Immature natural killer cell (primary cell): ENCODE measurements around the gene DNAAF8. TPM values are rescaled to one million over a fixed set of nuclear protein-coding genes. Genes with fewer than 3 reads are reported as not detected.

Experiments
- DNase-seq, 3 donors: peaks; one replicate each; pipeline ENCODE4 v3.0.0; 2022; ENCODE audit warnings: mixed read lengths in 1 of 3
- H3K27ac Mint-ChIP-seq, 6 donors: one replicate each; pipeline ENCODE4 v1.8.0; 2020; ENCODE audit warnings: mixed read lengths in 6 of 6, mild to moderate bottlenecking in 5 of 6, inconsistent platforms in 4 of 6, moderate library complexity in 3 of 6
- H3K27me3 Mint-ChIP-seq, 3 donors: one replicate each; pipeline ENCODE4 v1.8.0; 2020 to 2021; ENCODE audit warnings: low read depth in 3 of 3, mild to moderate bottlenecking in 3 of 3, mixed read lengths in 3 of 3, moderate library complexity in 3 of 3, inconsistent platforms in 1 of 3
- H3K36me3 Mint-ChIP-seq, 3 donors: one replicate each; pipeline ENCODE4 v1.8.0; 2020; ENCODE audit warnings: mixed read lengths in 3 of 3, inconsistent platforms in 2 of 3, mild to moderate bottlenecking in 2 of 3
- H3K4me1 Mint-ChIP-seq, 2 donors: one replicate each; pipeline ENCODE4 v1.8.0; 2020; ENCODE audit warnings: inconsistent platforms in 2 of 2, mild to moderate bottlenecking in 2 of 2, mixed read lengths in 2 of 2, moderate library complexity in 1 of 2
- H3K4me3 Mint-ChIP-seq, 5 donors: one replicate each; pipeline ENCODE4 v1.8.0; 2020; ENCODE audit warnings: mild to moderate bottlenecking in 5 of 5, mixed read lengths in 5 of 5, inconsistent platforms in 3 of 5, moderate library complexity in 3 of 5
- H3K9me3 Mint-ChIP-seq, 6 donors: one replicate each; pipeline ENCODE4 v1.8.0; 2020; ENCODE audit warnings: mild to moderate bottlenecking in 6 of 6, mixed read lengths in 6 of 6, inconsistent platforms in 4 of 6, moderate library complexity in 3 of 6
- polyA plus RNA-seq, 3 donors: library from polyadenylated mRNA; unstranded; fragments of 300-500 nt; fragmentation: Illumina TruSeq; gene quantifications; one replicate each; pipeline ENCODE4 v1.2.3, GENCODE V29; 2021

DNAAF8 gene
- polyA plus RNA-seq, 3 donors from 2014 or later: 0.15 to 0.22 TPM; not detected in 1

DNA sequence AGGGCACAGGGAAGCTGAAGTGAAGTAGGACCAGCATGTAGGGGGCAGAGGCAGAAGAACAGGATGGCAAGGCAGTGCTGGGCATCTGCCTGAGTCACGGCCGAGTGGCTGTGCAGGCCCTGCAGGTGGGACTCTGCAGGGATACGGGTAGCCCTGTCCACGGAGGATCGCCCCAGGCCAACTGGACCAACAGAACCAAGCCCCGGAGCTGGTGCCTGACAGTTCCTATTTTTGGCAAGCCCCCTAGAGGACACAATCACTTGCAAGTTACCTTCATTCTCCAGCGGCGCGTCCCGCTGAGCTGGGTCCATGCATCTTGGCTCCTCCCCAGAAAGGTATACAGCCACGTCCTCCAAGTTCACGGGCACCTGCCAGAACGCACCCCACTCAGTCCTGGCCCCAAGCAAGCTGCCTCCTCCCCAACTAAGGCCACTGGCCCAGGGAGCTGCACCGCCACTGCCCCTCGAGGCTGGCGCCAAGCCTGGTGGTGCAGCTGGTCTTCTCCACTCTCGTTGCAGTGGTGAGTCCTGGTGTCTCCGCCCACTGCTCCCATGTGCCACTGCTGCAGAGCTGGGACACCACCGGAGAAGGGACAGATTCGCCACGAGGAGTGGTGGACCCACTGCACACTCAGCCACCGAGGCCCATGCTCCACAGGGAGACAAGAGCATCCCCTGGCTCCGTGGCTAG, 26.0 kb downstream of the DNAAF8 start:
- peak overlapping the region in 1 of 6 donors; percentile 35 for H3K27ac Mint-ChIP-seq
- H3K36me3 Mint-ChIP-seq: peaks cover 9 to 24% (median 15%) of the 10 kb centered on the region in 3 donors
- no peaks in the 10 kb centered on the region for H3K27me3 Mint-ChIP-seq
- no peak for DNase-seq
- peaks cover 0 to 2% (median 0%) of the 10 kb centered on the region in 6 donors for H3K9me3 Mint-ChIP-seq
- no peak overlapping the region for H3K4me3 Mint-ChIP-seq
- peaks cover 0 to 5% of the 10 kb centered on the region in 2 donors for H3K4me1 Mint-ChIP-seq

DNA sequence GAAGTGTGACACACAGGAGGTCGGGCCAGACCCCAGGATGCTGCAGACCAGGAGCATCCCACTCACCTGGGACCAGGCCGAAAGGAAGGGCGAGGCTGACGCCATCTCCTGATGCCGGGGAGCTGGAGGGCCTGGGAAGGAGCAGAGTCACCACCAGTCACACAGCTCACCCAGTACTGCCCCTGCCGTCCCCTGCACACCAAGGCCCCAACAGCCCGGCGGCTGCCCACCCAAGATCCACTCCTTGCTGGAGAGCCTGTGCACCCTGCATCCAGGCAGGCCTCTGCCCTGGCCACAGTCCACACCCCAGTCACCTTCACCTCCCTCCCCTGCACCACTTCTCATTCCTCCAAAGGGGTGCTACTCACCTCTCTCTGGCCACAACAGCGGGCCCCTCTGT, 27.9 kb downstream of the DNAAF8 start:
- no peak overlapping the region for H3K27ac Mint-ChIP-seq
- H3K36me3 Mint-ChIP-seq: peaks cover 0 to 13% (median 4%) of the 10 kb centered on the region in 3 donors
- no peak overlapping the region for H3K4me3 Mint-ChIP-seq
- no peak for DNase-seq
- no peaks in the 10 kb centered on the region for H3K9me3 Mint-ChIP-seq
- peaks cover 11 to 12% of the 10 kb centered on the region in 2 donors for H3K4me1 Mint-ChIP-seq
- peaks cover 6 to 10% (median 8%) of the 10 kb centered on the region in 3 donors for H3K27me3 Mint-ChIP-seq

DNA sequence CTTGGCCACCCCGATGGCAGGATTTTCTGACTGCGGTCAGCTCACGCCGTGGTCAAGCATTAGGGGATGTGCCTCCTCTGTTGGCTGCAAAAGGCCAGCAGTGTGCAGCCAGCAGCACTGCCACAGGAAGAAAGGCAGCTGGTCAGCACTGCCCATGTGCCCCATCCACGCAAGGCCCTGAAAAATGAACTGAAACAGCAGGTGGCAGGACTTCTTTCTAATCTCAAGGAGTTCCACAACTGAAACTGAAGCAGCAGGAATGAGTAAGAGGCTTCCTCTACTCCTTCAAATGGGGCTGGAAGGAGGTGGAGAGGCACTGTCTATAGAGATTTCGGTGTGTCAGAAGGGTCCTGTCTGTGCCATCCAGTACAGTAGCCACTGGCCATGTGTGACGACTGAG, 29.5 kb downstream of the DNAAF8 start:
- H3K27me3 Mint-ChIP-seq: peaks cover 12 to 23% (median 15%) of the 10 kb centered on the region in 3 donors
- H3K9me3 Mint-ChIP-seq: no peaks in the 10 kb centered on the region
- H3K36me3 Mint-ChIP-seq: peaks cover 0 to 8% (median 4%) of the 10 kb centered on the region in 3 donors
- no peak for DNase-seq
- H3K27ac Mint-ChIP-seq: no peak overlapping the region
- peak overlapping the region in 1 of 5 donors; percentile 29 for H3K4me3 Mint-ChIP-seq
- H3K4me1 Mint-ChIP-seq: peaks cover 25 to 27% of the 10 kb centered on the region in 2 donors

DNA sequence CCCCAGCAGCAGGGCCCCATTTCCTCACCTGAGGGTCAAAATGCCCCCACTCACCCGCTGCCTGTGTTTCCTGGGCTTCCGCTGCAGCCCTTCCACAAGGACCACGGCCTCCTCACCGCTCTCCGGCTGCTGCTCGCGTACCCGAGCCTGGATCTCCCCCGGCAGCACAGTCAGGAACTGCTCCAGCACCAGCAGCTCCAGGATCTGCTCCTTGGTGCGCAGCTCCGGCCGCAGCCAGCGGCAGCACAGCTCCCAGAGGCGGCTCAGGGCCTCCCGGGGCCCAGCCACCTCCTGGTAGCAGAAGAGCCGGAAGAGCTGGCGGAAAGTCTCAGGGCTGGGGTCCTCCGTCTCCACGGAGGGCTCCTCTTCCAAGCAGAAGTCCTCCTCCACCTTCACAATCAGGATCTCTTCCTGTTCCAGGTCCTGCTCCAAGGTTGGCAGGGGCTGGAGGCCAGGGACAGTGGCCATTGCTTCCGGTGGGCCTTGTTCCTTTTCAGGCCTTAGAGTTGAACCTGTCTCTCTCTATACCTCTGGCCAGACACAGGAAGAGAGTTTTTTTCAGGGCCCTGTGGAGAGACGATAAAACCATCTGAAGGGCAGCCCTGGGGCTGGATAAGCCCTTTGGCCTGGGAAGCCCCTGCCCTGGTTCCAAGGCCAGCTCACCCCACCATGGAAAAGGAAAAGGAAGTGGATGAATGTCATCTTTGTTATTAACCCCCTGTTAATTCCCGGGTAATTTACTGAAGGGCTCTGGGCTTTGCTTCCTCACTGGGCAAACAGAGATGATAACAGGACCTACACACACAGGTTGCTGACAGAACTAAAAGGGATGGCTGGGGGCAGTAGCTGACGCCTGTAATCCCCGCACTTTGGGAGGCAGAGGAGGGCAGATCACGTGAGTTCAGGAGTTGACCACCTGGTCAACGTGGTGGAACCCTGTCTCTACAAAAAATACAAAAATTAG, 31.5 kb downstream of the DNAAF8 start:
- Mint-ChIP-seq H3K4me1 (peaks cover 33 to 37% of the 10 kb centered on the region in 2 donors), H3K27me3 (peaks cover 12 to 23% (median 15%) of the 10 kb centered on the region in 3 donors), H3K9me3 (no peaks in the 10 kb centered on the region), H3K27ac (peak overlapping the region; percentile 69 to 82 (median 78)), H3K4me3 (peak overlapping the region; percentile 77 to 88 (median 83)), H3K36me3 (no peaks in the 10 kb centered on the region)
- no peak for DNase-seq

DNA sequence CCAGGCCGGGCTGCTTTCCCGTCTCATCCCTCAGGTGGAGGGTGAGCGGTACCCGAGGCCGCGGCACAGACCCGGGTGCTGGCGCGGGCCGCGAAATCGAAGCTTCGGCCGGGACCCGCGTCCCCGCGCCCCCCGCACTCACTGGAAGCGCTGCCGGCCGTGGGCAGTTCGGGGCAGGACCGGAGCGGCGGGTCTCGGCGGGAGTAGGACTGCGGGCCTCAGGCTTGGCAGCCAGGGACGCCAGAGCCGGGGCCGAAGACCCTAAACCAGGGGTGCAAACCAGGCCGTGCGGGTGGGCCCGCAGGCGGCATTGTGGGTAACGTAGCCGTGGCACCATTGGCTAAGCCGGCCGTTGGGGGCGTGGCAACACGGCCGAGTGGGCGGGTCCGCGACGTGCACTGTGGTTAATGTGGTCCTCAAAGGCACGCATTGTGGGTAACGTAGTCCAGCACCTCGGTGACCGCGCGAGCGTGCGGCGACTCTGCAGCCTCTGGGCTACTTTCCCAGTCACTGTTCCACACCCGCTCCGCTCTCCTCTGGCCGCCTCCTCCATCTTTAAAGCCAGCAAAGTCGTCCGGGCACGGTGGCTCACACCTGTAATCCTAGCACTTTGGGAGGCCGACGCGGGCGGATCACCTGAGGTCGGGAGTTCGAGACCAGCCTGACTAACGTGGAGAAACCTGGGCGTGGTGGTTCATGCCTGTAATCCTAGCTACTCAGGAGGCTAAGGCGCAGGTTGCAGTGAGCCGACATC, 32.7 kb downstream of the DNAAF8 start, which contains the start of gene ZNF500:
ZNF500 (minus strand) TSS at position 288 of the 754 bp plus-strand sequence. CDS start 1,184 bp downstream, outside the sequence.
- H3K4me1 Mint-ChIP-seq: peaks cover 33 to 37% of the 10 kb centered on the region in 2 donors

DNA sequence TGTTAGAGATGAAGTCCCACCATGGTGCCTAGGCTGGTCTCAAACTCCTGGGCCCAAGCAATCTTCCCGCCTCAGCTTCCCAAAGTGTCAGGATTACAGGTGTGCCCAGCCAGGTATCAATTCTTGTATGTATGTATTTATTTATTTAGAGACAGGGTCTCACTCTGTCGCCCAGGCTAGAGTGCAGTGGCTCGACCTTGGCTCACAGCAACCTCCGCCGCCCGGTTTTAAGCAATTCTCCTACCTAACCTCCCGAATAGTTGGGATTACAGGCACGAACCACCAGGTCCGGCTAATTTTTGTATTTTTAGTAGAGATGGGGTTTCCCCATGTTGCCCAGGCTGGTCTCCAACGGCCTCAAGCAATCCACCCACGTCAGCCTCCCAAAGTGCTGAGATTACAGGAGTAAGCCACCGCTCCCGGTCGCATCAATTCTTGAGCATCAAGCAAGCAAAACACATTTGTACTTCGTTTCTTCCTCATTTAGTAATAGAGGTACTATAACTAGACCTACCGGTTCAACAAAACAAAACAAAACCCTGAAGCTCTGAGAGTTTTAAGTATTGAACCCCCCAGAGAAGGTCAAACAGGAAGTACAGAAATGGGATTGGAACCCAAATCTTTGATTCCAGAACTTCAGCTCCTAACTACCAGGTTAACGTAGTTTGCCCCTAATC, 33.7 kb downstream of the DNAAF8 start:
- Mint-ChIP-seq H3K36me3 (no peaks in the 10 kb centered on the region), H3K9me3 (no peaks in the 10 kb centered on the region), H3K4me1 (peaks cover 33 to 37% of the 10 kb centered on the region in 2 donors), H3K4me3 (peak overlapping the region; percentile 88 to 97 (median 91)), H3K27me3 (peaks cover 12 to 23% (median 15%) of the 10 kb centered on the region in 3 donors), H3K27ac (peak overlapping the region; percentile 80 to 94 (median 90))
- no peak for DNase-seq

More for the DNA sequence above, 32.7 kb downstream of the DNAAF8 start, which contains the start of gene ZNF500:
- H3K9me3 Mint-ChIP-seq: no peaks in the 10 kb centered on the region
- H3K27ac Mint-ChIP-seq: peak within 1 kb of the TSS; percentile 83 to 94 (median 88)
- H3K36me3 Mint-ChIP-seq: no peaks in the 10 kb centered on the region
- H3K4me3 Mint-ChIP-seq: peak within 1 kb of the TSS; percentile 88 to 97 (median 91)
- DNase-seq: peak; percentile 92 to 94 (median 92)
- H3K27me3 Mint-ChIP-seq: peaks cover 12 to 23% (median 15%) of the 10 kb centered on the region in 3 donors

DNA sequence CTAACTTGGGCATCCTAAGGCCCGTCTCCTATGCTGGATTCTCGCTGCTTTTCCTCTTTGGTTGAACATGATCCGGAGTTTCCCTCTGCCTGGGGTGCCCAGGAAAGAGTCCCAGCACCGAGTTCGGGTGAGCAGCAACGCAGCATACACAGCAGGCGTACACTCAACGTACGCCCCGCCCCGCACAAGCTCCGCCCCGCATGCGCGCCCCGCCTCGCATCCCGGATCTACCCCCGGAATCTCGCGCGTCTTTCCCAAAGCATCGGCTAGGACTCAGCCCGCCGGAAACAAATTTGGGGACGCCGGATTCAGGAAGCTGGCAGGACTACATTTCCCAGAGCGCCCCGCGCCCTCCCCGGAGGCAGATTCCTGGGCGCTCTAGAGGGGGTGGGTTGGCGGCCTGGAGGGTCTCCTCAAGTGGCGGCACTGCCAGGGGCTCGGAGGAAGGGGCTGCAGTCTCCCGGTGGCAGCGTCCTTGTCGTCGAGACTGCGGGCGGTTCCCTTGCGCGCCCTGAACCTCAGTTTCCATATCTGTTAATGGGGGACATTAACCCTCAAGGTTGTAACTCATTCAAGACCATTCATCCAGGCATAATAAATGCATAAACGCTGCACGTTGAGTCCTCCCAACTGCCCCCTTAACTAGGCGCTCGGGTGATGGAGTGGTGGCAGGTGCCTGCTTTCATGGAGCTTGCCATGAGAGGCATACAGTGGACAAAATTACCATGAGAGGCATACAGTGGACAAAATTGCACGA, 34.4 kb downstream of the DNAAF8 start:
- peak overlapping the region; percentile 80 to 94 (median 90) for H3K27ac Mint-ChIP-seq
- H3K4me1 Mint-ChIP-seq: peaks cover 33 to 37% of the 10 kb centered on the region in 2 donors
- no peaks in the 10 kb centered on the region for H3K9me3 Mint-ChIP-seq
- H3K27me3 Mint-ChIP-seq: peaks cover 12 to 23% (median 15%) of the 10 kb centered on the region in 3 donors
- no peaks in the 10 kb centered on the region for H3K36me3 Mint-ChIP-seq
- DNase-seq: peak; percentile 68 to 73 (median 70)
- peak overlapping the region; percentile 88 to 97 (median 91) for H3K4me3 Mint-ChIP-seq

DNA sequence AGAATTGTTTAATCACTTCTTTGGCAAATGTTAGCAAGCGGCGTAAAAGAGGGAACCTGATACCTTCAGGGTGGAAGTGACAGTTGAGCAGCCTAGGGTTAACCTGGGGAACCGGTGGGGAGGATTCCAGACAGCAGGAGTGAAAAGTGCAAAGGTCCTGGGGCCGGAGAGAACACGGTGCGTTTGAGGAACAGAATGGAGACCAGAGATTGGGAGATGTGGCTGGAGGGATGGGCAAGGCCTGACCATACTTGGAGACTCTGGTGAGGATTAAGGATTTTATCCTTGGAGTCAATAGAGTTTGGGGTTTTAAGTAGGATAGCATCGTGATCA, 34.9 kb downstream of the DNAAF8 start:
- Mint-ChIP-seq H3K36me3 (no peaks in the 10 kb centered on the region), H3K9me3 (no peaks in the 10 kb centered on the region), H3K27me3 (peaks cover 12 to 23% (median 15%) of the 10 kb centered on the region in 3 donors), H3K4me1 (peaks cover 33 to 37% of the 10 kb centered on the region in 2 donors), H3K4me3 (peak overlapping the region; percentile 37 to 97 (median 89)), H3K27ac (peak overlapping the region; percentile 2 to 94 (median 76))
- DNase-seq: no peak

DNA sequence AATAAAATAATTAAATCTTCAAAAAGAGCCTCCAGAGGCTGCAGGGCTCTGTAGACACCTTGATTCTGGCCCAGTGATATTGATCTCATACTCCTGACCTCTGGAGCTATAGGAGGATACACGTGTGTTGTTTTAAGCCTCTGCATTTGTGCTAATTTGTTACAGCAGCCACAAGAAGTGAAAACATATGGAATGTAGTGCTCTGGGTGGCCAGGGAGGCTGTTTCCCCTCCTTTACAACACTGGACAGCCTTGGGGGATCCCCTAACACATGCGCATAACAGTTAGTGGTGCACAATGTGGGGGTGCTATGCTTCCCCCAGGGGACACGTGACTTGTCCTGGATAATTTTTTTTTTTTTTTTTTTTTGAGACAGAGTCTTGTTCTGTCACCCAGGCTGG, 37.3 kb downstream of the DNAAF8 start:
- Mint-ChIP-seq H3K4me1 (peaks cover 23 to 29% of the 10 kb centered on the region in 2 donors), H3K27ac (no peak overlapping the region), H3K4me3 (no peak overlapping the region), H3K9me3 (no peaks in the 10 kb centered on the region), H3K36me3 (no peaks in the 10 kb centered on the region), H3K27me3 (peaks cover 7 to 16% (median 11%) of the 10 kb centered on the region in 3 donors)
- DNase-seq: no peak

DNA sequence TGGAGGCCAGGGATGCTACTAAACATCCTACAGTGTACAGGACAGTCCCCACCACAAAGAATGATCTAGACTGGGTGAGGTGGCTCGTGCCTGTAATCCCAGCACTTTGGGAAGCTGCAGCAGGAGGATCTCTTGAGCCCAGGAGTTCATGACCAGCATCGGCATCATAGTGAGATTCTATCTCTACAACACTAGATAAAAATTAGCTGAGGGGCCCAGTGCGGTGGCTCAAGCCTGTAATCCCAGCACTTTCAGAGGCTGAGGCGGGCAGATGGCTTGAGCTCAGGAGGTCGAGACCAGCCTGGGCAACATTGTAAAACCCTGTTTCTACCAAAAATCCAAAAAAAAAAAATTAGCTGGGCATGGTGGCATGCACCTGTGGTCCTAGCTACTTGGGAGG, 38.0 kb downstream of the DNAAF8 start:
- H3K9me3 Mint-ChIP-seq: no peaks in the 10 kb centered on the region
- peaks cover 20 to 25% of the 10 kb centered on the region in 2 donors for H3K4me1 Mint-ChIP-seq
- H3K4me3 Mint-ChIP-seq: no peak overlapping the region
- peaks cover 2 to 12% (median 7%) of the 10 kb centered on the region in 3 donors for H3K27me3 Mint-ChIP-seq
- no peaks in the 10 kb centered on the region for H3K36me3 Mint-ChIP-seq
- H3K27ac Mint-ChIP-seq: no peak overlapping the region
- DNase-seq: no peak

DNA sequence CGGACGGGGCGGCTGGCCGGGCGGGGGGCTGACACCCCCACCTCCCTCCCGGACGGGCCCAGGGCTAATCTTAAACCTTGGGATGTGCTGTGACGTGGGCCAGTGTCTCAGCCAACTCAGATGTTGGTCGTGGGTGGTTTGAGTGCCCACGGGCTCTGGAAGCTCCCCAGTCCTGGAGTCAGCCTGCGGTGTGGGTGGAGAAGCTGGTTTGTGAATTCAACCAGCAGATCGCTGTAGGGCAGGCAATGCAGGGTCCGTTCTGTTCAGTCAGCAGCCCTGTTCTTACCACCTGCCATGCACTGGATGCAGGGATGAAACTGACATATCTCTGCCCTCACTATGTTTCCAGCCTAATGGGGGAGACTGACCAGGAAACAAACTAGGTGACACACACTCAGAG, 40.7 kb downstream of the DNAAF8 start:
- Mint-ChIP-seq H3K4me3 (no peak overlapping the region), H3K4me1 (no peaks in the 10 kb centered on the region), H3K27ac (no peak overlapping the region), H3K36me3 (no peaks in the 10 kb centered on the region), H3K9me3 (no peaks in the 10 kb centered on the region), H3K27me3 (peaks cover 0 to 2% (median 2%) of the 10 kb centered on the region in 3 donors)
- DNase-seq: no peak

DNA sequence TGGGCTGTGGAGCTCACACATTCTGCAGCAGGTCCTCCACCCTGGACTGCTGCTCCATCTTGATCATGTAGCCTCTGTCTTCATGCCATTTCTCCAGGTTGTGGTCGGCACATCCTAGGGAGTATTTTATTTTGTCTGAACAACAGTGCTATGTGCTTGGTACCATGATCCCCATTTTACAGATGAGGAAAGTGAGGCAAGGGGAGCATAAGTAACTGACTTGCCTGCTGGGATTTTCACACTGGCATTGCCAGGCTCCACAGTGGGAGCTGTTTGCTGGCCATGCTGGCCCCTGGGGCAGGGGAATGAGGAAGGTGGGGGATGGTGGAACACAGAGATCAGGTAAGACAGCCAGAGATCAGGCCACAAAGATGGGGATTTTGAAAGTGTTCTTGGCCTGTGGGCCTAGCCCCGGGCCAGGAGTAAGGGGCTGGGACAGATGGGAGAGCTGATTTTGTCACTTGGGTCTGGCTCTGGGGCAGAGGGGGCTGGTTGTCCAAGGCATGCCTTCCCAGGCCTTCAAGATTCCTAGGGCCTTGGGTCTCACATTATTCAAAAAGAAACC, 41.9 kb downstream of the DNAAF8 start:
- peak overlapping the region in 1 of 6 donors; percentile 57 for H3K27ac Mint-ChIP-seq
- no peaks in the 10 kb centered on the region for H3K36me3 Mint-ChIP-seq
- H3K27me3 Mint-ChIP-seq: peaks cover 0 to 2% (median 2%) of the 10 kb centered on the region in 3 donors

More for the DNA sequence above, 41.9 kb downstream of the DNAAF8 start:
- no peaks in the 10 kb centered on the region for H3K9me3 Mint-ChIP-seq
- no peaks in the 10 kb centered on the region for H3K4me1 Mint-ChIP-seq
- no peak overlapping the region for H3K4me3 Mint-ChIP-seq
- DNase-seq: no peak
